Psoas muscle (tissue), 8 donors: ENCODE measurements around the gene SUV39H2. TPM values are rescaled to one million over a fixed set of nuclear protein-coding genes. Genes with fewer than 3 reads are reported as not detected.

Experiments
- ATAC-seq, 4 donors: fragments of 200-7000 bp; cut with Tn5 transposase; one replicate each; pipeline ENCODE4 v1.9.1; 2020; ENCODE audit warnings: moderate library complexity in 3 of 4, mild to moderate bottlenecking in 2 of 4
- DNase-seq, 2 donors: peaks; one replicate each; pipeline ENCODE4 v3.0.0-alpha.2; 2020
- H3K27ac ChIP-seq: fragments of 200-600 bp; one replicate; pipeline ENCODE4 v1.8.0; 2022
- H3K27me3 ChIP-seq, 3 donors: fragments of 200-600 bp in 1 of 3; one replicate each; pipeline versions ENCODE4 v1.6.1 to v1.8.0; 2013 to 2022; ENCODE audit warnings: low read length in 2 of 3, mild to moderate bottlenecking in 2 of 3, moderate library complexity in 1 of 3; ENCODE audit not compliant: insufficient read depth in 3 of 3
- H3K36me3 ChIP-seq, 2 donors: fragments of 200-600 bp in 1 of 2; one replicate each; pipeline versions ENCODE4 v1.6.1 to v1.8.0; 2013 to 2022; ENCODE audit warnings: low read depth in 1 of 2, mild to moderate bottlenecking in 1 of 2, moderate library complexity in 1 of 2; ENCODE audit not compliant: insufficient read depth in 1 of 2
- H3K4me1 ChIP-seq: fragments of 200-600 bp; one replicate; pipeline ENCODE4 v1.8.0; 2022
- H3K4me3 ChIP-seq: fragments of 200-600 bp; one replicate; pipeline ENCODE4 v1.8.0; 2022; ENCODE audit warnings: mild to moderate bottlenecking
- H3K9me3 ChIP-seq: fragments of 200-600 bp; one replicate; pipeline ENCODE4 v1.8.0; 2022
- whole genome bisulfite sequencing, 3 donors: extraction: QIAGEN DNeasy Blood & Tissue Kit; methylation state at CpG; one replicate each; pipeline versions ENCODE4 v1.1.6 to v1.1.7; 2013; 5-methylcytosine and 5-hydroxymethylcytosine counted together
- intact Hi-C, 2 donors: fragments of 100-400 bp; cut with DNase I; formaldehyde crosslinking; loops; one replicate each; pipeline versions ENCODE4 v1.11.0 to v1.14.2; 2022
- polyA plus RNA-seq, 3 donors: library from polyadenylated mRNA; stranded (reverse); fragments of 200-250 nt; gene quantifications; one replicate each; pipeline ENCODE4 v1.2.3, GENCODE V29; 2013
- total RNA-seq, 4 donors: library from RNA; stranded (reverse); fragmentation: NEBNext Ultra II Directional in 2 of 4; extraction: Animal tissue kit (Norgen Biotek cat#: 25700) in 2 of 4; gene quantifications; one replicate each; pipeline versions ENCODE4 v1.2.1 to v1.2.4, GENCODE V29; 2021 to 2023
- TF ChIP-seq, protein P1 (sequence below): fragments of 200-600 bp; IDR thresholded peaks from one replicate; pipeline ENCODE4 v1.8.0; 2022; ENCODE audit warnings: antibody characterized with exemption
- donor health status: healthy with polysubstance abuse.
- donor health status: DM: no; HTN: no; CAD: no; lungs with moderate emphysema.
- donor health status: Bipolar disorder and iron deficiency.
- donor health status: healthy.
- donor health status: DM: yes; HTN: yes; CAD: no.
- donor health status: DM: no; HTN: no; CAD: no.
- donor health status: DM: no; HTN: no; CAD: no.
- donor health status: DM: yes; HTN: yes; CAD: no.

Gene SUV39H2
- total and polyA plus RNA-seq, 7 donors: 2.3 to 7.9 (median 5.9) TPM

DNA sequence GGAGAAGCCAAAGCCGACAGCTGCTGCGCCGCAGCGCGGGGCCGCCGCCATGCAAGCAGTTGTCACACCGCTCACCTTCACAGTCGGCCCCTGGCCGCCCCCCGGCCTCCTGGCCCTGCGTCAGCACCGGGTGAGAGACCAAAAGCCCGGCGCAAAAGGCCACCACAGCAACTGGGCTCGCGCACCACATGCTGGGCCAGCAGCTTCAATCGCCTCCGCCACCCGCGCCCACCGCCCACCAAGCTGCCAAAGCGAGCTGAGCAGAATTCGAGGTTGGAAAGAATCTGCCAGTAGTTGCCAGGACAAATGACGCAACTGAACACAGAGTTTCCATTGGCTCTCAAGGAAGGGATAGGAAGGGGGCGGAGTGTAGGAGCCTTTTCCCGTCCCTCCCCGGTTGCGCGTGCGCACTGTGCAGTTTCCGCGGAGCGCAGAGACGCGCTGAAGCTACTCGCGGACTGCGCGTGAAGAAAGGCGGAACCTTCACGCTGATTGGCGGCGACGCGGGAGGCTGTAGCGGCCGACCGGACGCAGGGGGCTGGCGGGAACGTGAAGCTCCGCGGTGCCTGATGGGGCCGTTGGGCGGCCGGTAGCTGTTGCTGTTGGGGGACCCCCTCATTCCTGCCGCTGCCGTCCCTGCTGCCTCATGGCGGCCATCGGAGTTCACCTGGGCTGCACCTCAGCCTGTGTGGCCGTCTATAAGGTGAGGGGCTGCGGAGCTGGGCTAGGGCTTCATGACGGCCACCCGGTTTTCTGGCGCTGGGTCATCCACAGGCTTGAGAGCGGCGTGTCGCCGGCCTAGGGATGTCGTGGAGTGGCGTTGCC lies 40.7 kb upstream of the SUV39H2 start, which contains the start of the genes CDNF, HSPA14 and MSANTD7:
TSS of gene CDNF (minus strand) at position 281 of the 825 bp plus-strand sequence. CDS start at position 190, 91 bp downstream.
TSS of gene HSPA14 (plus strand) at position 550 of the 825 bp plus-strand sequence. CDS start at position 647, 97 bp downstream.
TSS of gene MSANTD7 (plus strand) at position 550 of the 825 bp plus-strand sequence. CDS start 3,979 bp downstream, outside the sequence.
- Histone ChIP-seq H3K9me3 (no peaks in the 10 kb centered on the region), H3K4me3 (peak within 1 kb of the TSS; percentile 79), H3K36me3 (peaks cover 11 to 48% of the 10 kb centered on the region in 2 donors), H3K27ac (peak within 1 kb of the TSS; percentile 97), H3K27me3 (no peaks in the 10 kb centered on the region), H3K4me1 (peaks cover 18% of the 10 kb centered on the region)
- TF ChIP-seq, protein P1, sequence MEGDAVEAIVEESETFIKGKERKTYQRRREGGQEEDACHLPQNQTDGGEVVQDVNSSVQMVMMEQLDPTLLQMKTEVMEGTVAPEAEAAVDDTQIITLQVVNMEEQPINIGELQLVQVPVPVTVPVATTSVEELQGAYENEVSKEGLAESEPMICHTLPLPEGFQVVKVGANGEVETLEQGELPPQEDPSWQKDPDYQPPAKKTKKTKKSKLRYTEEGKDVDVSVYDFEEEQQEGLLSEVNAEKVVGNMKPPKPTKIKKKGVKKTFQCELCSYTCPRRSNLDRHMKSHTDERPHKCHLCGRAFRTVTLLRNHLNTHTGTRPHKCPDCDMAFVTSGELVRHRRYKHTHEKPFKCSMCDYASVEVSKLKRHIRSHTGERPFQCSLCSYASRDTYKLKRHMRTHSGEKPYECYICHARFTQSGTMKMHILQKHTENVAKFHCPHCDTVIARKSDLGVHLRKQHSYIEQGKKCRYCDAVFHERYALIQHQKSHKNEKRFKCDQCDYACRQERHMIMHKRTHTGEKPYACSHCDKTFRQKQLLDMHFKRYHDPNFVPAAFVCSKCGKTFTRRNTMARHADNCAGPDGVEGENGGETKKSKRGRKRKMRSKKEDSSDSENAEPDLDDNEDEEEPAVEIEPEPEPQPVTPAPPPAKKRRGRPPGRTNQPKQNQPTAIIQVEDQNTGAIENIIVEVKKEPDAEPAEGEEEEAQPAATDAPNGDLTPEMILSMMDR: no peak
- DNase-seq (peak; percentile 99 to 100), ATAC-seq (peak; percentile 95 to 98 (median 96))
- intact Hi-C loops: loop anchor here (1.0 to 10.0 kb wide), 6 partner anchors 39 to 329 kb away; partner anchors contain the start of genes NMT2 (in 2 of the 2), MEIG1 (in 1 of the 2) and SUV39H2 (in 1 of the 2)
- 0 to 1% (median 0%) methylated on average over 72 of the region's 72 CpGs for WGBS, 3 donors

DNA sequence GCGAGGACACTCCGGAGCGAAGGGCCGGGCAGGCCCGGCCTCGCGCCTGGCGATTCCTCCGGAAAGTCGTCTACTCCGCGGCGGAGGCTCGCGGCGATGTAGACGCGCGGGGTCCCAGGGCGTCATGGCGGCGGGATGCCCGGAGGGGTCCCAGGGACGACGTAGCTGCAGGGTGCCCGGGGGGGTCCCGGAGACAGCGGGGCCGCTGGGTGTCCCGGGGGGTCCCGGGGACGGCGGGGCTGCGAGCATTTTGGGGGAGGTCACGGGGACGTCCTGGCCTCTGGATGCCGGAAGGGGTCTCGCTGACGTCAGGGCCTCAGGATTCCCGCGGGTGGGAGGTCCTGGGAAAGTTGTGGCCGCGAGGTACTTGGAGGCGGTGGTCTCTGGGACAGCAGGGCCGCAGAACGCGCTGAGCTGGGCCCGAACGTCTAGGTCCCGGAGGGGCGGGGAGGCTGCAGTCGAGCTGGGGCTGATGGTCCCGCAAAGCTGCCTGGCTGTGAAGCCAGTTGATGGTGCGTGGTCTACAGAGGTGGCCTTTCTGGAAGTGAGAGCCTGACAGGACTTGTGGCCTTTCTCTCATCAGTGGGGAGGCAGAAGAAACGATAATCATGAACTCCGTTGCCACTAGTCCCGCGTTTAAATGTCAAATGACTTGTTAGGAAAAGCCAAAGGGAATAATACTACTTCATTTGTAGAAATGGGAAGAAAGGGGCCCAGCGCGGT lies 39.9 kb upstream of the SUV39H2 start:
- H3K4me3 ChIP-seq: peak overlapping the region; percentile 79
- H3K4me1 ChIP-seq: peaks cover 18% of the 10 kb centered on the region
- H3K27ac ChIP-seq: peak overlapping the region; percentile 97
- peaks cover 16 to 48% of the 10 kb centered on the region in 2 donors for H3K36me3 ChIP-seq
- H3K27me3 ChIP-seq: no peaks in the 10 kb centered on the region
- intact Hi-C loops: loop anchor here (2.0 to 10.0 kb wide), 5 partner anchors 38 to 329 kb away; partner anchors contain the start of genes NMT2 (in 2 of the 2) and MEIG1 (in 1 of the 2)
- DNase-seq (peak; percentile 37 to 66), ATAC-seq (peak in 1 of 4 donors; percentile 15)
- WGBS, 3 donors: 0 to 1% (median 0%) methylated on average over 45 to 60 of the region's 60 CpGs
- TF ChIP-seq, protein P1: no peak
- no peaks in the 10 kb centered on the region for H3K9me3 ChIP-seq

DNA sequence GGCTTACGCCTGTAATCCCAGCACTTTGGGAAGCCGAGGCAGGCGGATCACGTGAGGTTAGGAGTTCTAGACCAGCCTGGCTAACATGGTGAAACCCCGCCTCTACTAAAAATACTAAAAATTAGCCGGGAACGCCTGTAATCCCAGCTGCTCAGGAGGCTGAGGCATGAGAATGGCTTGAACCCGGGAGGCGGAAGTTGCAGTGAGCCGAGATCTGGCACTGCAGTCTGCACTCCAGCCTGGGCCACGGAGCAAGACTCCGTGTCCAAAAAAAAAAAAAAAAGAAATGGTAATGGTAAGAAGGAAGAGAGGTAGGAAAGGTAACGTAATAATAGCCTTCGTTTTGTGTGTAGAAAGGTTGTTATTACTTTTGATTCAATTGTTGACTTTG lies 39.4 kb upstream of the SUV39H2 start:
- Histone ChIP-seq H3K9me3 (no peaks in the 10 kb centered on the region), H3K27ac (peak overlapping the region; percentile 97), H3K27me3 (no peaks in the 10 kb centered on the region), H3K4me3 (peak overlapping the region; percentile 79), H3K36me3 (peaks cover 21 to 49% of the 10 kb centered on the region in 2 donors), H3K4me1 (peaks cover 18% of the 10 kb centered on the region)
- WGBS, 3 donors: 8 to 10% (median 8%) methylated on average over 14 of the region's 14 CpGs
- no peak for ATAC-seq
- DNase-seq: no peak
- intact Hi-C loops: loop anchor here (2.0 to 10.0 kb wide), 5 partner anchors 38 to 328 kb away; partner anchors contain the start of genes NMT2 (in 2 of the 2) and MEIG1 (in 1 of the 2)
- TF ChIP-seq, protein P1: no peak

DNA sequence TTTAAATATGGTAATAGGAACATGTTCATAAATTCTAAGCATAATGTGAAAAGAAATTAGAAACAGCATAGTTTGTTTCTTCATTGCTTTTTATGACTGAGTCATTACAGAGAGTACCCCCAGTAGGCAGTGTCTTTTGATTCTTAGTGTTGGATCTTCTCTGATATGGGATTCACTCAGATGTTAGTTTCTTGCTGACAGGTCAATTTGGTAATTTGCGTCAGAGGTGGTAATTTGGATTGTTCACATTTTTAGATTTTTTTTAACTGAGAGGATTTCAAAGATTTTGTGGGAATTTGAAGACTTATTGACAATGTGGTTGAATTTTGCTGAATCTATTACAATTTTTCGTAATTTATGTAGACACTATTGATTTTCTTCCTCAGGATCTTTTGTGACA lies 38.5 kb upstream of the SUV39H2 start:
- H3K4me1 ChIP-seq: peaks cover 18% of the 10 kb centered on the region
- TF ChIP-seq, protein P1: no peak
- H3K9me3 ChIP-seq: no peaks in the 10 kb centered on the region
- ATAC-seq (no peak), DNase-seq (no peak)
- intact Hi-C loops: no loop called here
- H3K27me3 ChIP-seq: no peaks in the 10 kb centered on the region
- H3K4me3 ChIP-seq: no peak overlapping the region
- WGBS, 3 donors: 93 to 96% (median 93%) methylated on average over 2 of the region's 2 CpGs
- peaks cover 17 to 53% of the 10 kb centered on the region in 2 donors for H3K36me3 ChIP-seq
- no peak overlapping the region for H3K27ac ChIP-seq
